ENCODE data around the gene CEP95. TPM values are rescaled to one million over a fixed set of nuclear protein-coding genes. Genes with fewer than 3 reads are reported as not detected.
A peak's percentile ranks its signal among the peaks of the same experiment; 100 is the strongest.

Gene CEP95
- total RNA-seq, 1 donor = 48.9 TPM

GRCh38 chr17:64571746-64572145 is 65.0 kb downstream of the CEP95 start:
- no peaks in the 10 kb centered on the region for H3K27me3 ChIP-seq (ENCODE audit: insufficient read depth, low read length)
- H3K79me2 ChIP-seq (ENCODE audit: insufficient read depth, low read length) = peaks cover 59% of the 10 kb centered on the region
- H3K4me2 ChIP-seq (ENCODE audit: insufficient read depth, low read length) = no peak overlapping the region
- H3K36me3 ChIP-seq (ENCODE audit: insufficient read depth, low read length) = peaks cover 71% of the 10 kb centered on the region
- H2AFZ ChIP-seq (ENCODE audit: low read length) = no peak overlapping the region
- no peak overlapping the region for H3K4me3 ChIP-seq (ENCODE audit: insufficient read depth, low read length)
- no peaks in the 10 kb centered on the region for H3K9me3 ChIP-seq (ENCODE audit: low read depth, low read length)
- peak; percentile 35 for DNase-seq (ENCODE audit: insufficient read length, low spot score, missing footprints)
- peak overlapping the region; percentile 80 for H3K27ac ChIP-seq (ENCODE audit: low read depth, low read length)
- H3K4me1 ChIP-seq (ENCODE audit: insufficient read depth, low read length) = peaks cover 32% of the 10 kb centered on the region
- H4K20me1 ChIP-seq (ENCODE audit: insufficient read depth, low read length) = peaks cover 10% of the 10 kb centered on the region
- no peak for TF ChIP-seq CTCF (IDR thresholded peaks at IDR 0.05; ENCODE audit: extremely low read depth, low read depth, low read length)

GRCh38 chr17:64572682-64573154 is 65.9 kb downstream of the CEP95 start:
- Histone ChIP-seq H3K9me3 (ENCODE audit: low read depth, low read length) (no peaks in the 10 kb centered on the region), H3K36me3 (ENCODE audit: insufficient read depth, low read length) (peaks cover 66% of the 10 kb centered on the region), H3K4me3 (ENCODE audit: insufficient read depth, low read length) (no peak overlapping the region), H3K79me2 (ENCODE audit: insufficient read depth, low read length) (peaks cover 53% of the 10 kb centered on the region), H4K20me1 (ENCODE audit: insufficient read depth, low read length) (peaks cover 10% of the 10 kb centered on the region), H3K4me2 (ENCODE audit: insufficient read depth, low read length) (peak overlapping the region; percentile 30), H3K4me1 (ENCODE audit: insufficient read depth, low read length) (peaks cover 32% of the 10 kb centered on the region), H2AFZ (ENCODE audit: low read length) (no peak overlapping the region), H3K27me3 (ENCODE audit: insufficient read depth, low read length) (no peaks in the 10 kb centered on the region), H3K27ac (ENCODE audit: low read depth, low read length) (peak overlapping the region; percentile 80)
- DNase-seq (ENCODE audit: insufficient read length, low spot score, missing footprints) = no peak
- no peak for TF ChIP-seq CTCF (IDR thresholded peaks at IDR 0.05; ENCODE audit: extremely low read depth, low read depth, low read length)

GRCh38 chr17:64573214-64573613 is 66.4 kb downstream of the CEP95 start:
- Histone ChIP-seq H3K79me2 (ENCODE audit: insufficient read depth, low read length) (peaks cover 51% of the 10 kb centered on the region), H4K20me1 (ENCODE audit: insufficient read depth, low read length) (peaks cover 10% of the 10 kb centered on the region), H3K27ac (ENCODE audit: low read depth, low read length) (peak overlapping the region; percentile 58), H3K4me3 (ENCODE audit: insufficient read depth, low read length) (no peak overlapping the region), H3K27me3 (ENCODE audit: insufficient read depth, low read length) (no peaks in the 10 kb centered on the region), H3K4me1 (ENCODE audit: insufficient read depth, low read length) (peaks cover 32% of the 10 kb centered on the region), H2AFZ (ENCODE audit: low read length) (no peak overlapping the region), H3K9me3 (ENCODE audit: low read depth, low read length) (no peaks in the 10 kb centered on the region), H3K4me2 (ENCODE audit: insufficient read depth, low read length) (peak overlapping the region; percentile 3), H3K36me3 (ENCODE audit: insufficient read depth, low read length) (peaks cover 68% of the 10 kb centered on the region)
- no peak for TF ChIP-seq CTCF (IDR thresholded peaks at IDR 0.05; ENCODE audit: extremely low read depth, low read depth, low read length)
- no peak for DNase-seq (ENCODE audit: insufficient read length, low spot score, missing footprints)

GRCh38 chr17:64574646-64575045 is 67.9 kb downstream of the CEP95 start:
- Histone ChIP-seq H3K27me3 (ENCODE audit: insufficient read depth, low read length) (no peaks in the 10 kb centered on the region), H3K4me2 (ENCODE audit: insufficient read depth, low read length) (no peak overlapping the region), H3K9me3 (ENCODE audit: low read depth, low read length) (no peaks in the 10 kb centered on the region), H3K79me2 (ENCODE audit: insufficient read depth, low read length) (peaks cover 47% of the 10 kb centered on the region), H3K4me3 (ENCODE audit: insufficient read depth, low read length) (no peak overlapping the region), H3K36me3 (ENCODE audit: insufficient read depth, low read length) (peaks cover 69% of the 10 kb centered on the region), H3K4me1 (ENCODE audit: insufficient read depth, low read length) (peaks cover 32% of the 10 kb centered on the region), H2AFZ (ENCODE audit: low read length) (no peak overlapping the region), H4K20me1 (ENCODE audit: insufficient read depth, low read length) (peaks cover 10% of the 10 kb centered on the region), H3K27ac (ENCODE audit: low read depth, low read length) (peak overlapping the region; percentile 58)
- no peak for TF ChIP-seq CTCF (IDR thresholded peaks at IDR 0.05; ENCODE audit: extremely low read depth, low read depth, low read length)
- DNase-seq (ENCODE audit: insufficient read length, low spot score, missing footprints) = no peak
